ENCODE measurements around the gene IGF1R.
"Not testable (repeated sequence)": the region's sequence is repeated elsewhere in the genome, so short reads cannot be mapped to it uniquely, and the experiment has no call there.

Gene IGF1R

GRCh38 chr15:98647774-98648653 lies at the start of gene IGF1R:
IGF1R (plus strand) TSS chr15:98648539; CDS start chr15:98649582, 1,043 bp downstream.
- peak; percentile 7 for DNase-seq

GRCh38 chr15:98599909-98600691 lies 48.2 kb upstream of the IGF1R start:
- DNase-seq, result no peak

GRCh38 chr15:98604983-98605382 lies 43.4 kb upstream of the IGF1R start:
- no peak for DNase-seq

- no peak for DNase-seq
Observed at GRCh38 chr15:98609144-98609852, 39.0 kb upstream of the IGF1R start.

- DNase-seq, result no peak
Observed at GRCh38 chr15:98610991-98611390, 37.3 kb upstream of the IGF1R start.

GRCh38 chr15:98611808-98612207 lies 36.5 kb upstream of the IGF1R start:
- no peak for DNase-seq

GRCh38 chr15:98612490-98613110 lies 35.7 kb upstream of the IGF1R start:
- no peak for DNase-seq

GRCh38 chr15:98614681-98615080 lies 33.7 kb upstream of the IGF1R start:
- no peak for DNase-seq

- no peak for DNase-seq
Observed at GRCh38 chr15:98616397-98616796, 31.9 kb upstream of the IGF1R start.

GRCh38 chr15:98617328-98617980 lies 30.9 kb upstream of the IGF1R start:
- DNase-seq, result no peak

GRCh38 chr15:98618576-98618975 lies 29.8 kb upstream of the IGF1R start:
- DNase-seq, result not testable (repeated sequence)

GRCh38 chr15:98620020-98620419 lies 28.3 kb upstream of the IGF1R start:
- no peak for DNase-seq

- no peak for DNase-seq
Observed at GRCh38 chr15:98621021-98621420, 27.3 kb upstream of the IGF1R start.

- DNase-seq, result no peak
Observed at GRCh38 chr15:98625614-98626013, 22.7 kb upstream of the IGF1R start.

GRCh38 chr15:98626153-98626552 lies 22.2 kb upstream of the IGF1R start:
- no peak for DNase-seq

- no peak for DNase-seq
Observed at GRCh38 chr15:98628216-98628615, 20.1 kb upstream of the IGF1R start.

GRCh38 chr15:98635848-98636247 lies 12.5 kb upstream of the IGF1R start:
- DNase-seq, result no peak

- DNase-seq, result no peak
Observed at GRCh38 chr15:98643115-98643514, 5.2 kb upstream of the IGF1R start.

- DNase-seq, result no peak
Observed at GRCh38 chr15:98646546-98647025, 1.8 kb upstream of the IGF1R start.

GRCh38 chr15:98647026-98647773 lies 1.1 kb upstream of the IGF1R start:
- DNase-seq, result no peak

Data from DMS79 (cell line).